ENCODE data around the gene ZDHHC7.
"Not testable (repeated sequence)": the region's sequence is repeated elsewhere in the genome, so short reads cannot be mapped to it uniquely, and the experiment has no call there.

Gene ZDHHC7

GRCh38 chr16:84948851-84949610 lies 62.3 kb downstream of the ZDHHC7 start:
- no peak for DNase-seq (ENCODE audit: low read depth, low spot score)
- H3K27ac ChIP-seq: no peak overlapping the region

- DNase-seq (ENCODE audit: low read depth, low spot score): no peak
- no peak overlapping the region for H3K27ac ChIP-seq
These were observed 63.1 kb downstream of the ZDHHC7 start for GRCh38 chr16:84947996-84948850.

GRCh38 chr16:84947022-84947421 lies 64.3 kb downstream of the ZDHHC7 start:
- H3K27ac ChIP-seq: no peak overlapping the region
- DNase-seq (ENCODE audit: low read depth, low spot score): no peak

- no peak overlapping the region for H3K27ac ChIP-seq
- DNase-seq (ENCODE audit: low read depth, low spot score): no peak
These were observed 67.7 kb downstream of the ZDHHC7 start for GRCh38 chr16:84943620-84944019.

GRCh38 chr16:84942786-84943185 lies 68.5 kb downstream of the ZDHHC7 start:
- H3K27ac ChIP-seq: no peak overlapping the region
- DNase-seq (ENCODE audit: low read depth, low spot score): no peak

GRCh38 chr16:84941921-84942320 lies 69.4 kb downstream of the ZDHHC7 start:
- H3K27ac ChIP-seq: no peak overlapping the region
- DNase-seq (ENCODE audit: low read depth, low spot score): no peak

- no peak for DNase-seq (ENCODE audit: low read depth, low spot score)
- H3K27ac ChIP-seq: no peak overlapping the region
These were observed 70.4 kb downstream of the ZDHHC7 start for GRCh38 chr16:84940670-84941551.

- not testable (repeated sequence) for H3K27ac ChIP-seq; DNase-seq (ENCODE audit: low read depth, low spot score)
These were observed 72.7 kb downstream of the ZDHHC7 start for GRCh38 chr16:84938616-84939015.

GRCh38 chr16:84937196-84938005 lies 73.9 kb downstream of the ZDHHC7 start:
- DNase-seq (ENCODE audit: low read depth, low spot score): no peak
- no peak overlapping the region for H3K27ac ChIP-seq

GRCh38 chr16:84933774-84934631 lies 77.3 kb downstream of the ZDHHC7 start:
- H3K27ac ChIP-seq: no peak overlapping the region

GRCh38 chr16:84932681-84933080 lies 78.7 kb downstream of the ZDHHC7 start:
- no peak for DNase-seq (ENCODE audit: low read depth, low spot score)
- no peak overlapping the region for H3K27ac ChIP-seq

More at GRCh38 chr16:84933774-84934631, 77.3 kb downstream of the ZDHHC7 start:
- no peak for DNase-seq (ENCODE audit: low read depth, low spot score)

GRCh38 chr16:84931506-84931905 lies 79.8 kb downstream of the ZDHHC7 start:
- DNase-seq (ENCODE audit: low read depth, low spot score): no peak
- H3K27ac ChIP-seq: no peak overlapping the region

GRCh38 chr16:84931107-84931494 lies 80.2 kb downstream of the ZDHHC7 start:
- DNase-seq (ENCODE audit: low read depth, low spot score): no peak
- no peak overlapping the region for H3K27ac ChIP-seq

GRCh38 chr16:84930298-84931106 lies 80.8 kb downstream of the ZDHHC7 start:
- H3K27ac ChIP-seq: no peak overlapping the region
- no peak for DNase-seq (ENCODE audit: low read depth, low spot score)

GRCh38 chr16:84929421-84930297 lies 81.7 kb downstream of the ZDHHC7 start:
- no peak overlapping the region for H3K27ac ChIP-seq

GRCh38 chr16:84928679-84929420 lies 82.5 kb downstream of the ZDHHC7 start:
- H3K27ac ChIP-seq: no peak overlapping the region
- DNase-seq (ENCODE audit: low read depth, low spot score): no peak

More at GRCh38 chr16:84929421-84930297, 81.7 kb downstream of the ZDHHC7 start:
- DNase-seq (ENCODE audit: low read depth, low spot score): no peak

All from epithelial cell of prostate (primary cell).